ENCODE data around the gene EPDR1. TPM values are rescaled to one million over a fixed set of nuclear protein-coding genes. Genes with fewer than 3 reads are reported as not detected.
A peak's percentile ranks its signal among the peaks of the same experiment; 100 is the strongest.

The EPDR1 gene
- total RNA-seq, 2 donors from 2014 or later, result 38.6 to 77.8 TPM

DNA sequence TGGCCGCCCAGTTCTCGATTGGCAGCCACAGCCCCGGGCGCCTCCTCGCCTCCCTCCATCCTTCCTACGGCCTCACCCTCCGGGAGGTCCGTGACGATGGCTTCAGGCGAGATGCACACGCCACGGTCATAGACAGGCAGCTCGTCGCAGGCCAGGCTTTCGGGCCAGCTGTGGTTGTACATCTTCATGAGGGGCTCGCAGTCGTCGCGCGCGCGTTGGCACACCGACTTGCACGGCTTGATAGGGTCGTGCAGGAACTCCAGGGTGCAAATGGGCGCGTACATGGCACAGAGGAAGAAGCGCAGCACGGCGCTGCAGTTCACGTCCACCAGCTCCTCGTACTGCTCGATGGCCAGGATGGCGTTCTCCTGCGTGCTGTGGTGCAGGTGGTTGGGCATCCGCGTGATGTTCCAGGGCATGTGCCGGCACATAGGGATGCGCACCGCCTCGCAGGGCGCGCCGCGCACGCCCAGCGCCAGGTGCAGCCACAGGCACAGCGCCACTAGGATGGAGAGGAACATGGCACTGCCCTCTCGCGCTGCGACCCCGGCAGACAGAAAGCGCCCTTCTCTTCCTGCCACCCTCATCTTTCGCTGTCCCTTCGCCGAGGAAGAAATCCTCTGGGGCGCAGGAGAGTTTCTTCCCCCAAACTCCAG, 4.3 kb upstream of the EPDR1 start:
- no peak for DNase-seq (ENCODE audit: low spot score)
- WGBS, result 7% methylated on average over 51 of the region's 57 CpGs
- Histone ChIP-seq H3K4me1 (replicated peaks) (peaks cover 4% of the 10 kb centered on the region), H3K9me3 (no peaks in the 10 kb centered on the region), H3K4me3 (peak overlapping the region; percentile 36 to 42), H3K36me3 (no peaks in the 10 kb centered on the region), H3K27ac (peak overlapping the region; percentile 39 to 62), H3K27me3 (replicated peaks; ENCODE audit: insufficient read depth) (no peaks in the 10 kb centered on the region)
- no peak for TF ChIP-seq POLR2AphosphoS5 (IDR thresholded peaks at IDR 0.05)
- no peak for TF ChIP-seq POLR2A (IDR thresholded peaks at IDR 0.05)
- TF ChIP-seq CTCF (IDR thresholded peaks at IDR 0.05), result no peak
- intact Hi-C loops (cut with DNase I), result loop anchor here (5.0 kb wide), 2 partner anchors 86 to 191 kb away; no protein-coding TSS in a partner anchor

- peak within 1 kb of the TSS; percentile 36 to 42 for H3K4me3 ChIP-seq
- no peaks in the 10 kb centered on the region for H3K27me3 ChIP-seq (replicated peaks; ENCODE audit: insufficient read depth)
- intact Hi-C loops (cut with DNase I), result loop anchor here (5.0 kb wide), 2 partner anchors 85 to 190 kb away; no protein-coding TSS in a partner anchor
- H3K4me1 ChIP-seq (replicated peaks), result peaks cover 4% of the 10 kb centered on the region
- TF ChIP-seq POLR2A (IDR thresholded peaks at IDR 0.05) (no peak), CTCF (IDR thresholded peaks at IDR 0.05) (peak; percentile 12 to 68 (median 60)), POLR2AphosphoS5 (IDR thresholded peaks at IDR 0.05) (no peak)
- no peak for DNase-seq (ENCODE audit: low spot score)
- no peaks in the 10 kb centered on the region for H3K36me3 ChIP-seq
- H3K27ac ChIP-seq, result peak within 1 kb of the TSS; percentile 39 to 62
- H3K9me3 ChIP-seq, result no peaks in the 10 kb centered on the region
- 2% methylated on average over 45 of the region's 46 CpGs for WGBS
These were observed 3.5 kb upstream of the EPDR1 start, which contains the start of gene SFRP4 for GRCh38 chr7:37916673-37917660. SFRP4 (minus strand) TSS chr7:37916817; CDS start chr7:37916537, 280 bp downstream.

GRCh38 chr7:37918526-37918925, 1.9 kb upstream of the EPDR1 start:
- Histone ChIP-seq H3K4me1 (replicated peaks) (peaks cover 4% of the 10 kb centered on the region), H3K36me3 (no peaks in the 10 kb centered on the region), H3K4me3 (no peak overlapping the region), H3K27me3 (replicated peaks; ENCODE audit: insufficient read depth) (no peaks in the 10 kb centered on the region), H3K27ac (no peak overlapping the region), H3K9me3 (no peaks in the 10 kb centered on the region)
- DNase-seq (ENCODE audit: low spot score), result no peak
- intact Hi-C loops (cut with DNase I), result loop anchor here (5.0 kb wide), 2 partner anchors 84 to 189 kb away; no protein-coding TSS in a partner anchor
- 63% methylated on average over 4 of the region's 4 CpGs for WGBS
- TF ChIP-seq CTCF (IDR thresholded peaks at IDR 0.05), result no peak
- no peak for TF ChIP-seq POLR2AphosphoS5 (IDR thresholded peaks at IDR 0.05)
- TF ChIP-seq POLR2A (IDR thresholded peaks at IDR 0.05), result no peak

DNA sequence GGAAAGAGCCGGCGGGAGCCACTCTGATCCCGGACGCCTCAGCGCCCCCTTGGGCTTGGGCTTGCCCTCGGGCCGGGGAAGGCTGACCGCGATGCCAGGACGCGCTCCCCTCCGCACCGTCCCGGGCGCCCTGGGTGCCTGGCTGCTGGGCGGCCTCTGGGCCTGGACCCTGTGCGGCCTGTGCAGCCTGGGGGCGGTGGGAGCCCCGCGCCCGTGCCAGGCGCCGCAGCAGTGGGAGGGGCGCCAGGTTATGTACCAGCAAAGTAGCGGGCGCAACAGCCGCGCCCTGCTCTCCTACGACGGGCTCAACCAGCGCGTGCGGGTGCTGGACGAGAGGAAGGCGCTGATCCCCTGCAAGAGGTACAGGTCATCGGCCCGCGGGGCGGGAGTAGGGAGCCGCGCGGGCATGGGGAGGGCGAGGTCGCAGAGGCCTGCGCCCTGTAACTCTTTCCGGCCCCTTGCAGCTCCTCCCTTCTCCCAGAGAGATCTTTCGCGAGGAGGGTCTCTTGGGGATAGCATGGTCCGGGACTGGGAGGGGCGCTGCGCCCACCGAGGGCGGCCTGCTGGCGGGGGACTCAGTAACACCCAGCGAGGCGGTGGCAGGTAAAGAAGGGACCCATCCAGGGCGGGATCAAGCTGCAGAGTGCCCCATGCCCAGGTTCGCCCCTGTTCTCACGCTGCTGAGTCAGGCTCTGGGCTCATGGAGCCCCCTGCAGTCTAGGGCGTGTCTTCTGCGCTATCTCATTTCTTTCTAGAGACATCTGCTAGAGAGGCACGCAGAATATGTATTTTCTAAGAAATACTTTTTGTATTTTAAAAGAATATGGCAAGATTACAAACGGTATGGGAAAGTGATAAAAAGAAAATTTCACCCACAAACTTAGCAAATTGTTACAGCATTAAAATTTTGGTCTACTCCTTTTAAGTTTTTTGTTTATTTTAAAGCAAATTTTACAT, 687 bp downstream of the EPDR1 start:
- peak overlapping the region; percentile 64 for H3K4me3 ChIP-seq
- no peaks in the 10 kb centered on the region for H3K9me3 ChIP-seq
- peak overlapping the region; percentile 85 to 88 for H3K27ac ChIP-seq
- DNase-seq (ENCODE audit: low spot score), result no peak
- intact Hi-C loops (cut with DNase I), result no loop called here
- WGBS, result 1% methylated on average over 52 of the region's 63 CpGs
- H3K27me3 ChIP-seq (replicated peaks; ENCODE audit: insufficient read depth), result no peaks in the 10 kb centered on the region
- no peaks in the 10 kb centered on the region for H3K36me3 ChIP-seq
- H3K4me1 ChIP-seq (replicated peaks), result peaks cover 7% of the 10 kb centered on the region
- no peak for TF ChIP-seq POLR2AphosphoS5 (IDR thresholded peaks at IDR 0.05)
- TF ChIP-seq CTCF (IDR thresholded peaks at IDR 0.05), result no peak
- no peak for TF ChIP-seq POLR2A (IDR thresholded peaks at IDR 0.05)
